ENCODE results near the gene ETV5.

DNA sequence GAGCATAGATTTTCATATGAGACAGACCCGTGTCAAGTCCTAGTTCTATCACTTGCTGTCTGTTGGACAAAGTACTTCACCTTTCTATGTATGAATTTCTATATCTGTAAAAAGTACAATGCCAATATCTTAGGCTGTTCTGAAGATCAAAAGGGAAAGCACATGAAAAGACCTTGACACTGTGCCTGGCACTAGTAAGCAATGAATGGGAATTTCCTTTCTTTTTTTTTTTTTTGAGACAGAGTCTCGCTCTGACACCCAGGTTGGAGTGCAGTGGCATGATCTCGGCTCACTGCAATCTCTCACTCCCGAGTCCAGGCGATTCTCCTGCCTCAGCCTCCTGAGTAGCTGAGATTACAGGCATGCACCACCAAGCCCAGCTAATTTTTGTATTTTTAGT, 35.4 kb upstream of the ETV5 start:
- TF ChIP-seq, protein P1, sequence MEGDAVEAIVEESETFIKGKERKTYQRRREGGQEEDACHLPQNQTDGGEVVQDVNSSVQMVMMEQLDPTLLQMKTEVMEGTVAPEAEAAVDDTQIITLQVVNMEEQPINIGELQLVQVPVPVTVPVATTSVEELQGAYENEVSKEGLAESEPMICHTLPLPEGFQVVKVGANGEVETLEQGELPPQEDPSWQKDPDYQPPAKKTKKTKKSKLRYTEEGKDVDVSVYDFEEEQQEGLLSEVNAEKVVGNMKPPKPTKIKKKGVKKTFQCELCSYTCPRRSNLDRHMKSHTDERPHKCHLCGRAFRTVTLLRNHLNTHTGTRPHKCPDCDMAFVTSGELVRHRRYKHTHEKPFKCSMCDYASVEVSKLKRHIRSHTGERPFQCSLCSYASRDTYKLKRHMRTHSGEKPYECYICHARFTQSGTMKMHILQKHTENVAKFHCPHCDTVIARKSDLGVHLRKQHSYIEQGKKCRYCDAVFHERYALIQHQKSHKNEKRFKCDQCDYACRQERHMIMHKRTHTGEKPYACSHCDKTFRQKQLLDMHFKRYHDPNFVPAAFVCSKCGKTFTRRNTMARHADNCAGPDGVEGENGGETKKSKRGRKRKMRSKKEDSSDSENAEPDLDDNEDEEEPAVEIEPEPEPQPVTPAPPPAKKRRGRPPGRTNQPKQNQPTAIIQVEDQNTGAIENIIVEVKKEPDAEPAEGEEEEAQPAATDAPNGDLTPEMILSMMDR (IDR thresholded peaks at IDR 0.05) = no peak
- no peak for TF ChIP-seq POLR2A (IDR thresholded peaks at IDR 0.05)

All from tibial nerve (tissue), 3 donors.